Spleen (tissue), 7 donors: ENCODE measurements around the gene AK8.

ENCODE experiments used
- POLR2A ChIP-seq, 3 donors: fragments of 450-650 bp; IDR thresholded peaks; one replicate each; pipeline ENCODE4 v1.5.1; 2017; ENCODE audit warnings: antibody characterized with exemption in 3 of 3, mild to moderate bottlenecking in 1 of 3
- TF ChIP-seq, protein P1 (sequence below), 11 experiments: fragments of 200-600 bp in 7 of 11; fragments of 450-650 bp in 4 of 11; sonication (generic) in 4 of 11; IDR thresholded peaks in 8 of 11; conservative IDR thresholded peaks in 3 of 11; 1 replicate in 7 of 11; 2 replicates in 4 of 11; pipeline versions ENCODE4 v1.4.0 to v1.8.0; 2016 to 2021; ENCODE audit warnings: antibody characterized with exemption in 11 of 11, inconsistent platforms in 4 of 11, mild to moderate bottlenecking in 1 of 11
- donor health status: DM: no; HTN: no; CAD: no; lungs with moderate emphysema.
- donor health status: DM: no; HTN: no; CAD: no.
- donor health status: DM: no; HTN: no; CAD: no.

GRCh38 chr9:132728071-132728470 is 150.0 kb downstream of the AK8 start:
- TF ChIP-seq, protein P1, sequence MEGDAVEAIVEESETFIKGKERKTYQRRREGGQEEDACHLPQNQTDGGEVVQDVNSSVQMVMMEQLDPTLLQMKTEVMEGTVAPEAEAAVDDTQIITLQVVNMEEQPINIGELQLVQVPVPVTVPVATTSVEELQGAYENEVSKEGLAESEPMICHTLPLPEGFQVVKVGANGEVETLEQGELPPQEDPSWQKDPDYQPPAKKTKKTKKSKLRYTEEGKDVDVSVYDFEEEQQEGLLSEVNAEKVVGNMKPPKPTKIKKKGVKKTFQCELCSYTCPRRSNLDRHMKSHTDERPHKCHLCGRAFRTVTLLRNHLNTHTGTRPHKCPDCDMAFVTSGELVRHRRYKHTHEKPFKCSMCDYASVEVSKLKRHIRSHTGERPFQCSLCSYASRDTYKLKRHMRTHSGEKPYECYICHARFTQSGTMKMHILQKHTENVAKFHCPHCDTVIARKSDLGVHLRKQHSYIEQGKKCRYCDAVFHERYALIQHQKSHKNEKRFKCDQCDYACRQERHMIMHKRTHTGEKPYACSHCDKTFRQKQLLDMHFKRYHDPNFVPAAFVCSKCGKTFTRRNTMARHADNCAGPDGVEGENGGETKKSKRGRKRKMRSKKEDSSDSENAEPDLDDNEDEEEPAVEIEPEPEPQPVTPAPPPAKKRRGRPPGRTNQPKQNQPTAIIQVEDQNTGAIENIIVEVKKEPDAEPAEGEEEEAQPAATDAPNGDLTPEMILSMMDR (IDR thresholded peaks at IDR 0.05 in 8 of 11, conservative IDR thresholded peaks at IDR 0.05 in 3 of 11) = no peak
- no peak for TF ChIP-seq POLR2A (IDR thresholded peaks at IDR 0.05)
